CD14-positive monocyte (primary cell): ENCODE measurements around the gene MALL. TPM values are rescaled to one million over a fixed set of nuclear protein-coding genes. Genes with fewer than 3 reads are reported as not detected.
"Not testable (repeated sequence)": the region's sequence is repeated elsewhere in the genome, so short reads cannot be mapped to it uniquely, and the experiment has no call there.

Experiments
- DNase-seq, 3 donors: peaks; one replicate each; pipeline ENCODE4 v3.0.0-alpha.2; 2011 to 2022
- H2AFZ ChIP-seq: 2 replicates; pipeline ENCODE4 v1.6.0; 2012; ENCODE audit warnings: mild to moderate bottlenecking, low read depth, low read length, inconsistent platforms; ENCODE audit not compliant: insufficient read depth, poor library complexity, severe bottlenecking
- H3K27ac ChIP-seq, 2 donors: 1 replicate in 1 of 2; 2 replicates in 1 of 2; pipeline ENCODE4 v1.5.1; 2012 to 2013; ENCODE audit warnings: low read length in 2 of 2, control low read depth in 1 of 2, inconsistent platforms in 1 of 2, low read depth in 1 of 2, mild to moderate bottlenecking in 1 of 2
- H3K27me3 ChIP-seq, 2 donors: one replicate each; pipeline versions ENCODE4 v1.6.0 to v1.6.1; 2011 to 2013; ENCODE audit warnings: low read length in 2 of 2; ENCODE audit not compliant: control insufficient read depth in 2 of 2, insufficient read depth in 2 of 2
- H3K36me3 ChIP-seq, 2 donors: replicated peaks in 1 of 2; 1 replicate in 1 of 2; 2 replicates in 1 of 2; pipeline versions ENCODE4 v1.5.1 to v1.6.1; 2012 to 2013; ENCODE audit warnings: low read length in 2 of 2, control low read depth in 1 of 2, inconsistent platforms in 1 of 2, mild to moderate bottlenecking in 1 of 2; ENCODE audit not compliant: insufficient read depth in 2 of 2, control insufficient read depth in 1 of 2
- H3K4me1 ChIP-seq, 2 donors: 1 replicate in 1 of 2; 2 replicates in 1 of 2; pipeline versions ENCODE4 v1.5.1 to v1.6.1; 2012 to 2013; ENCODE audit warnings: low read length in 2 of 2, control low read depth in 1 of 2, inconsistent platforms in 1 of 2, mild to moderate bottlenecking in 1 of 2, moderate library complexity in 1 of 2; ENCODE audit not compliant: insufficient read depth in 2 of 2, control insufficient read depth in 1 of 2
- H3K4me2 ChIP-seq: replicated peaks from 2 replicates; pipeline ENCODE3; 2012; ENCODE audit warnings: low read length, moderate library complexity, mild to moderate bottlenecking; ENCODE audit not compliant: poor library complexity, severe bottlenecking; ENCODE audit errors: extremely low read depth
- H3K4me3 ChIP-seq, 3 experiments: fragments of 200-600 bp in 1 of 3; sonication (generic) in 1 of 3; replicated peaks in 1 of 3; 1 replicate in 2 of 3; 2 replicates in 1 of 3; pipeline ENCODE4 v1.5.1; 2011 to 2013; ENCODE audit warnings: low read length in 3 of 3, mild to moderate bottlenecking in 3 of 3, control low read depth in 2 of 3, low read depth in 2 of 3, inconsistent platforms in 1 of 3, moderate library complexity in 1 of 3
- H3K79me2 ChIP-seq: 2 replicates; pipeline ENCODE4 v1.6.0; 2012; ENCODE audit warnings: mild to moderate bottlenecking, control low read depth, inconsistent platforms, low read length, moderate library complexity; ENCODE audit not compliant: insufficient read depth
- H3K9ac ChIP-seq: 2 replicates; pipeline ENCODE4 v1.6.0; 2017; ENCODE audit warnings: low read length, mild to moderate bottlenecking; ENCODE audit not compliant: insufficient read depth, poor library complexity, severe bottlenecking
- H3K9me3 ChIP-seq, 2 donors: replicated peaks in 1 of 2; 1 replicate in 1 of 2; 2 replicates in 1 of 2; pipeline versions ENCODE4 v1.5.1 to v1.6.1; 2012 to 2013; ENCODE audit warnings: low read length in 2 of 2, control low read depth in 1 of 2; ENCODE audit not compliant: control insufficient read depth in 1 of 2, insufficient read depth in 1 of 2
- H4K20me1 ChIP-seq: 2 replicates; pipeline ENCODE4 v1.6.0; 2012; ENCODE audit warnings: mild to moderate bottlenecking, low read length, control low read depth, moderate library complexity; ENCODE audit not compliant: insufficient read depth
- H3K27ac Mint-ChIP-seq, 7 donors: one replicate each; pipeline ENCODE4 v1.8.0; 2020; ENCODE audit warnings: mild to moderate bottlenecking in 7 of 7, mixed read lengths in 7 of 7, moderate library complexity in 6 of 7, inconsistent platforms in 2 of 7
- H3K27me3 Mint-ChIP-seq, 3 donors: one replicate each; pipeline ENCODE4 v1.8.0; 2021 to 2022; ENCODE audit warnings: low read depth in 3 of 3, mild to moderate bottlenecking in 3 of 3, mixed read lengths in 3 of 3, moderate library complexity in 3 of 3, inconsistent platforms in 1 of 3
- H3K36me3 Mint-ChIP-seq, 2 donors: one replicate each; pipeline ENCODE4 v1.8.0; 2020; ENCODE audit warnings: mixed read lengths in 2 of 2, inconsistent platforms in 1 of 2, mild to moderate bottlenecking in 1 of 2
- H3K4me1 Mint-ChIP-seq: one replicate; pipeline ENCODE4 v1.8.0; 2020; ENCODE audit warnings: mild to moderate bottlenecking, mixed read lengths
- H3K4me3 Mint-ChIP-seq, 2 donors: one replicate each; pipeline ENCODE4 v1.8.0; 2020; ENCODE audit warnings: mild to moderate bottlenecking in 2 of 2, mixed read lengths in 2 of 2, moderate library complexity in 1 of 2
- H3K9me3 Mint-ChIP-seq, 7 donors: one replicate each; pipeline ENCODE4 v1.8.0; 2020 to 2022; ENCODE audit warnings: mixed read lengths in 7 of 7, mild to moderate bottlenecking in 6 of 7, moderate library complexity in 6 of 7, inconsistent platforms in 2 of 7
- WGBS: methylation state at CpG from one replicate; pipeline ENCODE4 v1.1.5; 2013; ENCODE audit warnings: missing lambda C conversion rate; ENCODE audit not compliant: insufficient coverage; 5-methylcytosine and 5-hydroxymethylcytosine counted together
- intact Hi-C, 2 donors: fragments of 100-400 bp; cut with micrococcal nuclease; formaldehyde crosslinking; loops; one replicate each; pipeline versions ENCODE4 v1.15.0 to v1.15.1; 2023
- polyA plus RNA-seq, 3 donors: library from polyadenylated mRNA; depleted of rRNA in 1 of 3; unstranded in 2 of 3; stranded (reverse) in 1 of 3; fragments of 300-500 nt in 2 of 3; fragments of >200 nt in 1 of 3; fragmentation: Illumina TruSeq in 2 of 3; gene quantifications; 1 replicate in 2 of 3; 2 replicates in 1 of 3; pipeline ENCODE4 v1.2.3, GENCODE V29; 2012 to 2021
- small RNA-seq: library from RNA; depleted of rRNA; stranded (forward); fragments of <200 nt; gene quantifications from one replicate; pipeline ENCODE3, GENCODE V24; 2012; ENCODE audit warnings: low read depth; ENCODE audit not compliant: insufficient read length

The MALL gene
- polyA plus RNA-seq, 3 donors: 0.12 TPM; not detected in 2

DNA sequence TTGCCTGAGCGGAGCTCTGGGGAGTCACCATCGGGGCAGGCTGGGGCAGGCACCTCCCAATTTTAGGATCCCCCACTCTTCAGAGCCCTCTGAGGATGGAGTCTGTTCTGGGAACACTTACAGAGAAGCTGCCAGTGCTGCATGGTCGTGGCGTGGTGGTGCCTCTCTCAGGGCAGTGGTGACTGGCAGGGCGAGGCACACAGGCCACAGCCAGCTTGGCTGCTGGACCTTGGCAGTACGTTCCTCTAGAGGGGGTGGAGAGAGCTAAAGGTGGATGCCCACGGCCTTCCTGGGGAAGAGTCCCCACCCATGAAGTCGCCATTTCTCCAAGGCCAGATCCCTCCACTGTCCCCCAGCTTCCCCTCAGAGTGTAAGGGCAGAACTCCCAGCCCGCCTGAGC is 78.3 kb downstream of the MALL start:
- H2AFZ ChIP-seq: not testable (repeated sequence)

DNA sequence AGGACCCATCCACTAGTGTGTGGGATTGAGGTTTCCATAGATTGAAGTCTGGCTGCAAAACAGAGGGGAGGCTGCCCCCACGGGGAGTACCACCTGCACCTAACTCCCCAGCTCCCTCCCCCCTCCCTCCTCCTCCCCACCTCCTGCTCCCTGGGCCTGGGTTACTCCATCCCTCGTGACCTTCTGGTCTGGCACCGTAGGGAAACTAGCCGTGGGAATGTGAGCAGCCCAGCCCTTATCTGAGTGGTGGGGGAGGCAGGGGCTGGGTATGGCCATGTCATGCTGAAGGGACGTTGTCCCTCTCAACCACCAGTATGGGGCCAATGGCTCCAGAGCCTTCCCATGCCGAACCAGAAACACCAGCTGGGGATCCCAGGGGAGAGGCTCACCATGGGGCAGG is 80.2 kb downstream of the MALL start:
- H3K4me1 Mint-ChIP-seq, H3K27me3 ChIP-seq, H3K27ac ChIP-seq, H3K27ac Mint-ChIP-seq, H3K9me3 ChIP-seq, H3K4me1 ChIP-seq, H3K4me3 ChIP-seq, H3K4me2 ChIP-seq, intact Hi-C loops, DNase-seq, H3K9ac ChIP-seq, H3K36me3 ChIP-seq, H3K36me3 Mint-ChIP-seq, H3K9me3 Mint-ChIP-seq, H3K79me2 ChIP-seq, H2AFZ ChIP-seq, H3K27me3 Mint-ChIP-seq, H3K4me3 Mint-ChIP-seq, H4K20me1 ChIP-seq: not testable (repeated sequence)
- WGBS: no CpG with 5 or more reads among the region's 6 CpGs

More for the DNA sequence above, 78.3 kb downstream of the MALL start:
- H4K20me1 ChIP-seq, H3K36me3 Mint-ChIP-seq, H3K79me2 ChIP-seq, H3K4me3 Mint-ChIP-seq, H3K4me2 ChIP-seq, H3K4me1 Mint-ChIP-seq, H3K9me3 Mint-ChIP-seq, H3K27me3 ChIP-seq, H3K27me3 Mint-ChIP-seq, H3K27ac Mint-ChIP-seq, H3K4me1 ChIP-seq, H3K9ac ChIP-seq, H3K36me3 ChIP-seq, H3K9me3 ChIP-seq, H3K27ac ChIP-seq, DNase-seq, H3K4me3 ChIP-seq, intact Hi-C loops: not testable (repeated sequence)
- no CpG with 5 or more reads among the region's 9 CpGs for WGBS

DNA sequence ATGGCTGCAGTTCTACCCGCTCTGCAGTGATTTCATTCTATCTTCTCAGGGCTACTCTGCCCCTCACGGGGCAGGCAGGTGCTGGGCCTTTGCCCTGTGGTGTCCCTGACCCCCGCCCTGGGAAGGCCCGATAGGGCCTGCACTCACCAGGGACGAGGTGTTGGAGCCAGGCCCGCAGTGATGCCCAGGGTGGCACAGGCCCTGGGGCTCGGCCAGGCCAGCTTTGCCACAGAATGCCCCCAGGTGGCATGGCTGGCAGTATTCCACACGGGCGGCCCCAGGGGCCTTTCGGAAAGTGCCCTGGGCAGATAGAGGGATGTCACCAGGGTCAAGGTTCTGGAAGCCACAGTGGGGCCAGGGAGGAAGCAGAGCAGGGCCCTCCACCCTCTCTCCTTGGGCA is 80.7 kb downstream of the MALL start:
- H3K4me3 ChIP-seq, H3K36me3 ChIP-seq, intact Hi-C loops, H3K4me2 ChIP-seq, H4K20me1 ChIP-seq, H3K9me3 Mint-ChIP-seq, H3K36me3 Mint-ChIP-seq, H3K4me1 ChIP-seq, H3K9ac ChIP-seq, H2AFZ ChIP-seq, H3K4me3 Mint-ChIP-seq, H3K79me2 ChIP-seq, H3K27me3 Mint-ChIP-seq, H3K27ac ChIP-seq, H3K4me1 Mint-ChIP-seq, H3K9me3 ChIP-seq, H3K27me3 ChIP-seq, H3K27ac Mint-ChIP-seq: not testable (repeated sequence)
- no CpG with 5 or more reads among the region's 10 CpGs for WGBS
- DNase-seq: peak in 1 of 3 donors; percentile 0

Small RNAs within 50 kb of the gene (small RNA-seq; reads per million reads assigned to genes)
- gene MIR4267: not detected
- not detected for gene MIR4436B1

Other genes starting within 250 kb of the MALL start
- 1 to 10 TPM in 2 of 3 donors, under 1 TPM in 1; 0.53 to 6.0 (median 5.7) TPM for gene LIMS3, start 217.1 kb downstream of the MALL start, polyA plus RNA-seq
- gene NPHP1, start 89.2 kb upstream of the MALL start, polyA plus RNA-seq: under 1 TPM in 1 of 3 donors, not detected in 2; 0.51 TPM
- gene MTLN, start 96.7 kb upstream of the MALL start, polyA plus RNA-seq: 10 to 100 TPM; 13.7 to 70.6 (median 51.0) TPM